SU-DHL-6 (cell line): ENCODE measurements around the gene ATP10A.

Source experiments
- CTCF ChIP-seq: fragments of 200-600 bp; sonication (generic); IDR thresholded peaks from one replicate; pipeline ENCODE4 v1.5.1; 2017; ENCODE audit warnings: antibody characterized with exemption, mild to moderate bottlenecking, low read length, moderate library complexity; ENCODE audit not compliant: insufficient read depth, poor library complexity, severe bottlenecking
- EZH2phosphoT487 ChIP-seq: fragments of 200-600 bp; sonication (generic), shearing (Covaris generic); conservative IDR thresholded peaks from 2 replicates; pipeline ENCODE4 v1.6.1; 2018; ENCODE audit warnings: mild to moderate bottlenecking, antibody characterized with exemption, low read length, moderate library complexity, mixed read lengths

GRCh38 chr15:25879438-25879837 is 16.3 kb upstream of the ATP10A start:
- TF ChIP-seq CTCF, result no peak
- TF ChIP-seq EZH2phosphoT487, result no peak
